ENCODE measurements around the gene MORC2.

MORC2 gene

DNA sequence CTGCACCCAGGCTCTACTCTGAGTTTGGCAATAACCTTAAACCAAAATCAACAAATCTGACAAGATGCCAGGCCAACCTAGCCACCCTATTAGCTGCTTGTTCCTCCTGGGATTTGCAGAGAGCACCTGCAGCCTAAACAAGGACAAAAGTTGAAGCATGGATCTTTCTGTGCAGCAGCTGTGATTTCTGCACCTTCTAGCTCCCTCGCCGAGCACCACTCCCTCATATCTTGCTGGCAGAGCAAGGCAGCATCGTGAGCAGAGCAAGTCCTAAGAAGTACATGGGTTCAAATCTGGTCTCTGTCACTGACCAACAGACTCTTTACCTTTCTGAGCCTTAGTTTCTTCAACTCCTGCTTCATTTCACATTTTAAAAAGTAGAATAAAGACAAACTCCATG lies 38.3 kb downstream of the MORC2 start:
- H3K4me1 ChIP-seq (ENCODE audit: insufficient read depth, insufficient read length) = no peaks in the 10 kb centered on the region
- peaks cover 93% of the 10 kb centered on the region for H3K36me3 ChIP-seq (ENCODE audit: insufficient read depth, insufficient read length, low read length)
- no peak overlapping the region for H3K4me3 ChIP-seq (ENCODE audit: insufficient read length, low read depth)
- H3K9ac ChIP-seq (ENCODE audit: insufficient read length, low read depth) = no peak overlapping the region
- no peak for DNase-seq (ENCODE audit: low read depth, low spot score)
- TF ChIP-seq YY1 (IDR thresholded peaks at IDR 0.05; ENCODE audit: insufficient read depth, insufficient read length) (no peak), SUZ12 (IDR thresholded peaks at IDR 0.05; ENCODE audit: extremely low read depth, insufficient read depth, insufficient read length) (no peak), ZNF274 (IDR thresholded peaks at IDR 0.05; ENCODE audit: low read depth, low read length) (no peak)
- no peaks in the 10 kb centered on the region for H3K27me3 ChIP-seq (ENCODE audit: insufficient read depth, insufficient read length)
- no peaks in the 10 kb centered on the region for H3K9me3 ChIP-seq (ENCODE audit: insufficient read depth, low read length)

DNA sequence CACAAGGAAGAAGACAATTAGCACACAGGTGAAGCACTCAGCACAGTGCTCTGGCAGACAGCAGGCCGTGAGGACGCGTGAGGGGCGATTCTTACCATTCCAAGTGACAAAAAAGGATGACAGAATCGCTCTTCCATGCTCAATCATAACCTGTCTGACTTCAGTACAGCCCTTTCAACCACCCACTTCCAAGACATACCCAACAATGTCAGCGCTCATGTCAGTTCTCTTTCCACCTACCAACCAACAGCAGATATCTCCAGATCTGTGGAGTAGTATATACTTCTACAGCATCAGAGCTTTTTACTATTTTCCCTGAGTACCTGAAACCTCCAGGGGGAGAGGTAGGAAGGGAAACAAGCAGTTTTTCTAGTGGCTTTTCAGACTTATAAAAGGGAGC lies 40.2 kb downstream of the MORC2 start:
- no peak overlapping the region for H3K9ac ChIP-seq (ENCODE audit: insufficient read length, low read depth)
- H3K4me3 ChIP-seq (ENCODE audit: insufficient read length, low read depth) = no peak overlapping the region
- peaks cover 88% of the 10 kb centered on the region for H3K36me3 ChIP-seq (ENCODE audit: insufficient read depth, insufficient read length, low read length)
- no peak for DNase-seq (ENCODE audit: low read depth, low spot score)
- no peaks in the 10 kb centered on the region for H3K4me1 ChIP-seq (ENCODE audit: insufficient read depth, insufficient read length)
- TF ChIP-seq ZNF274 (IDR thresholded peaks at IDR 0.05; ENCODE audit: low read depth, low read length) (no peak), SUZ12 (IDR thresholded peaks at IDR 0.05; ENCODE audit: extremely low read depth, insufficient read depth, insufficient read length) (no peak), YY1 (IDR thresholded peaks at IDR 0.05; ENCODE audit: insufficient read depth, insufficient read length) (no peak)
- H3K9me3 ChIP-seq (ENCODE audit: insufficient read depth, low read length) = no peaks in the 10 kb centered on the region
- no peaks in the 10 kb centered on the region for H3K27me3 ChIP-seq (ENCODE audit: insufficient read depth, insufficient read length)

DNA sequence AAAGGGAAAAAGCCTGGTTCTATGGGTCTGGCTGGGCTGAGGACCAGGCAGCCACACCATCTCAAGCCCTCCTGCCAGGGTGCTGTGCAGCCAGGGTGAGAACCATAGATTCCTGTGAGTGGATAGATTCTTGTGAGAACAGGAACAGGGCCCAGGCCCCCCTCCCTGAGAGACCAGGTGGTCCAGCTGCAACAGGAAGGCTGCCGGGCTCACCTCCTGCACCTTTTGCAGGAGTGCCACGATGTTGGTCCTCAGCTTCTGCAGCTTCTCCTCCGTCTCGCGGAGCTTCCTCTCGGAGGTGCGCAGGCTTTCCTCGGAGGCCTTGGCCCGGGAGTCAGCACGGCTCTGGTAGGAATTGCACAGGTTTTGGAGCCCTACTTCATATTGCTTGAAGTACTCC lies 40.8 kb downstream of the MORC2 start:
- no peak overlapping the region for H3K4me3 ChIP-seq (ENCODE audit: insufficient read length, low read depth)
- H3K9ac ChIP-seq (ENCODE audit: insufficient read length, low read depth) = no peak overlapping the region
- H3K27me3 ChIP-seq (ENCODE audit: insufficient read depth, insufficient read length) = no peaks in the 10 kb centered on the region
- H3K9me3 ChIP-seq (ENCODE audit: insufficient read depth, low read length) = no peaks in the 10 kb centered on the region
- no peak for DNase-seq (ENCODE audit: low read depth, low spot score)
- H3K4me1 ChIP-seq (ENCODE audit: insufficient read depth, insufficient read length) = no peaks in the 10 kb centered on the region
- H3K36me3 ChIP-seq (ENCODE audit: insufficient read depth, insufficient read length, low read length) = peaks cover 86% of the 10 kb centered on the region
- TF ChIP-seq YY1 (IDR thresholded peaks at IDR 0.05; ENCODE audit: insufficient read depth, insufficient read length) = no peak
- no peak for TF ChIP-seq ZNF274 (IDR thresholded peaks at IDR 0.05; ENCODE audit: low read depth, low read length)
- no peak for TF ChIP-seq SUZ12 (IDR thresholded peaks at IDR 0.05; ENCODE audit: extremely low read depth, insufficient read depth, insufficient read length)

DNA sequence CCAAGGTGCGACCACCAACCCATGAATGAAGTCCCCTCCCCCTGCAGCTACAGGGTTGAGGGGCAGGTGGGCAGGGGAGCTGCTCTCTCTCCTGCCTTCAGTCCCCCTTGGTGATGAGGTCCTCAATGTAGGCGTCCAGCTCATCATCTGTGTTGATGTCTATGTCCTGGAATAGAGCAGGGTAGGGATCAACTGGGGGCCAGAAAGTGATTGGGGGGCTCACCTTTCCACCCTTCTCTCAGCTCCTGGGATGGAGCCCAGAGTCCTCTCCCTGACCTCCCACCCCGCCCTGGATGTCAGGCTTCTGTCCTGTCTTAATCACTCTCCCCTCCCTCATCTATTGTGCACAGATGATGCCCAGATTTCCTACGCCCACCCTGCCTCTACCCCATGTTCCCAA lies 41.9 kb downstream of the MORC2 start:
- Histone ChIP-seq H3K27me3 (ENCODE audit: insufficient read depth, insufficient read length) (no peaks in the 10 kb centered on the region), H3K36me3 (ENCODE audit: insufficient read depth, insufficient read length, low read length) (peaks cover 75% of the 10 kb centered on the region), H3K4me1 (ENCODE audit: insufficient read depth, insufficient read length) (peaks cover 3% of the 10 kb centered on the region), H3K4me3 (ENCODE audit: insufficient read length, low read depth) (no peak overlapping the region), H3K9me3 (ENCODE audit: insufficient read depth, low read length) (no peaks in the 10 kb centered on the region), H3K9ac (ENCODE audit: insufficient read length, low read depth) (no peak overlapping the region)
- DNase-seq (ENCODE audit: low read depth, low spot score) = no peak
- TF ChIP-seq SUZ12 (IDR thresholded peaks at IDR 0.05; ENCODE audit: extremely low read depth, insufficient read depth, insufficient read length) (no peak), ZNF274 (IDR thresholded peaks at IDR 0.05; ENCODE audit: low read depth, low read length) (no peak)

DNA sequence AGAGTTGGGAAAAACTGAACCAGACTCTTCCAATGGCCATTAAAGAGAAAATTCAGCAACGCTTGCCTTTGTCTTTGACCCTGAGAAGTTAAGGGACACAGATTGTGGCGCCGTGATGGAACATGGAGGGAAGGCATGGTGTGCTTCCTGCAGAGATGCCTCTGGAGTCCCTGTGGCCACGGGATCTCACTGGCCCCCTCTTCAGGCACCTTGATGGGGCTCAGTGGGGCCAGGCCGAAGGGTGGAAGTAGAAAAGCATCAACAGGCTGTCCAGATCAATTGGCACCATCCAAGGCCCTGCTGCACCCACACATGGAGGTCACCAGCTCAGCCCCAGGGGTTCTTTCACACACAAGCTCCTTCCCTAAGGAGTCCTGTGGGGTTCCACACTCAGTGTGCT lies 42.9 kb downstream of the MORC2 start:
- H3K4me3 ChIP-seq (ENCODE audit: insufficient read length, low read depth) = no peak overlapping the region
- peaks cover 3% of the 10 kb centered on the region for H3K4me1 ChIP-seq (ENCODE audit: insufficient read depth, insufficient read length)
- TF ChIP-seq ZNF274 (IDR thresholded peaks at IDR 0.05; ENCODE audit: low read depth, low read length) = no peak
- TF ChIP-seq YY1 (IDR thresholded peaks at IDR 0.05; ENCODE audit: insufficient read depth, insufficient read length) = no peak
- TF ChIP-seq SUZ12 (IDR thresholded peaks at IDR 0.05; ENCODE audit: extremely low read depth, insufficient read depth, insufficient read length) = no peak
- DNase-seq (ENCODE audit: low read depth, low spot score) = no peak
- no peak overlapping the region for H3K9ac ChIP-seq (ENCODE audit: insufficient read length, low read depth)
- no peaks in the 10 kb centered on the region for H3K9me3 ChIP-seq (ENCODE audit: insufficient read depth, low read length)
- no peaks in the 10 kb centered on the region for H3K27me3 ChIP-seq (ENCODE audit: insufficient read depth, insufficient read length)
- H3K36me3 ChIP-seq (ENCODE audit: insufficient read depth, insufficient read length, low read length) = peaks cover 64% of the 10 kb centered on the region

GRCh38 chr22:30923168-30923900 lies 45.2 kb downstream of the MORC2 start:
- H3K9ac ChIP-seq (ENCODE audit: insufficient read length, low read depth) = no peak overlapping the region
- H3K36me3 ChIP-seq (ENCODE audit: insufficient read depth, insufficient read length, low read length) = peaks cover 49% of the 10 kb centered on the region
- TF ChIP-seq ZNF274 (IDR thresholded peaks at IDR 0.05; ENCODE audit: low read depth, low read length) = no peak
- no peak for TF ChIP-seq SUZ12 (IDR thresholded peaks at IDR 0.05; ENCODE audit: extremely low read depth, insufficient read depth, insufficient read length)
- TF ChIP-seq YY1 (IDR thresholded peaks at IDR 0.05; ENCODE audit: insufficient read depth, insufficient read length) = no peak

DNA sequence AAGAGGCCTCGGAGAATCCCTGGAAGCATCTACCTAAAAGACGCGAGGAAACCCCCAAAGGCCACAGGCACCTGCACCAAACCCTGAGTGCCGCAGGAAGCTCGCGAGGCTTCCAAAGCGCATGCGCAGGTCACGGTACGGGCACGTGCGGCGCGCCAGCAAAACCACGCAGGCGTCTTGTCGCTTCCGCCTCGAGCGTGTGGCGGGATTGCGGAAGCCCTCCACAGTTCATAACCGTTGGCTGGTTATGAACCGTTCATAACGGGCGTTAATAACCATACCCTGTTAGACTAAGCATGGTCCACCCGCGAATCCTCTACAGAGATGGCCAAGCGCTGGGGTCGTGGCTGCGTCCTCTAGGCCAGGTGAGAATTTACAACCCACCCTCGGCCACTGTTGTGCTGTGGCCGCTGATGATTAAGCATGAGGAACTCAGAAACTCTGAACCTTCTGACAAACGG lies 46.4 kb downstream of the MORC2 start:
- Histone ChIP-seq H3K4me1 (ENCODE audit: insufficient read depth, insufficient read length) (peaks cover 3% of the 10 kb centered on the region), H3K9ac (ENCODE audit: insufficient read length, low read depth) (no peak overlapping the region), H3K4me3 (ENCODE audit: insufficient read length, low read depth) (no peak overlapping the region), H3K9me3 (ENCODE audit: insufficient read depth, low read length) (no peaks in the 10 kb centered on the region), H3K27me3 (ENCODE audit: insufficient read depth, insufficient read length) (no peaks in the 10 kb centered on the region), H3K36me3 (ENCODE audit: insufficient read depth, insufficient read length, low read length) (peaks cover 37% of the 10 kb centered on the region)
- DNase-seq (ENCODE audit: low read depth, low spot score) = no peak
- TF ChIP-seq ZNF274 (IDR thresholded peaks at IDR 0.05; ENCODE audit: low read depth, low read length) (no peak), SUZ12 (IDR thresholded peaks at IDR 0.05; ENCODE audit: extremely low read depth, insufficient read depth, insufficient read length) (no peak), YY1 (IDR thresholded peaks at IDR 0.05; ENCODE audit: insufficient read depth, insufficient read length) (no peak)

More at GRCh38 chr22:30923168-30923900, 45.2 kb downstream of the MORC2 start:
- H3K4me1 ChIP-seq (ENCODE audit: insufficient read depth, insufficient read length) = peaks cover 3% of the 10 kb centered on the region
- H3K27me3 ChIP-seq (ENCODE audit: insufficient read depth, insufficient read length) = no peaks in the 10 kb centered on the region
- DNase-seq (ENCODE audit: low read depth, low spot score) = no peak
- H3K9me3 ChIP-seq (ENCODE audit: insufficient read depth, low read length) = no peaks in the 10 kb centered on the region
- no peak overlapping the region for H3K4me3 ChIP-seq (ENCODE audit: insufficient read length, low read depth)

Measured in NT2/D1 (cell line).